CD4-positive, CD25-positive, alpha-beta regulatory T cell (primary cell): ENCODE results near the gene CDK9. TPM values are rescaled to one million over a fixed set of nuclear protein-coding genes. Genes with fewer than 3 reads are reported as not detected.
A peak's percentile ranks its signal among the peaks of the same experiment; 100 is the strongest.

Source experiments
- ATAC-seq, 2 donors: fragments of 150-1000 bp; cut with Tn5 transposase; one replicate each; pipeline ENCODE4 v1.10.0; 2021; ENCODE audit warnings: low read depth in 2 of 2, moderate number of reproducible peaks in 2 of 2, moderate library complexity in 1 of 2
- DNase-seq, 3 donors: peaks; one replicate each; pipeline versions ENCODE4 v3.0.0 to v3.0.0-alpha.2; 2012 to 2022; ENCODE audit warnings: mixed read lengths in 1 of 3
- H3K27ac ChIP-seq: one replicate; pipeline ENCODE4 v1.7.0; 2013; ENCODE audit warnings: mild to moderate bottlenecking, low read length; ENCODE audit not compliant: insufficient read depth, poor library complexity, severe bottlenecking
- H3K27me3 ChIP-seq: one replicate; pipeline ENCODE4 v1.7.0; 2013; ENCODE audit warnings: low read length; ENCODE audit not compliant: control insufficient read depth, insufficient read depth
- H3K36me3 ChIP-seq: one replicate; pipeline ENCODE4 v1.7.0; 2013; ENCODE audit warnings: mild to moderate bottlenecking, low read length, moderate library complexity; ENCODE audit not compliant: control insufficient read depth, insufficient read depth
- H3K4me1 ChIP-seq: 2 replicates; pipeline ENCODE4 v1.7.0; 2013; ENCODE audit warnings: mild to moderate bottlenecking, low read length; ENCODE audit not compliant: insufficient read depth, control insufficient read depth, poor library complexity, severe bottlenecking
- H3K4me3 ChIP-seq: one replicate; pipeline ENCODE4 v1.7.0; 2013; ENCODE audit warnings: low read depth, mild to moderate bottlenecking, low read length, moderate library complexity
- H3K9me3 ChIP-seq, 2 experiments: 1 replicate in 1 of 2; 2 replicates in 1 of 2; pipeline ENCODE4 v1.7.0; 2013; ENCODE audit warnings: low read length in 2 of 2, mild to moderate bottlenecking in 1 of 2, moderate library complexity in 1 of 2; ENCODE audit not compliant: control insufficient read depth in 2 of 2
- H3K27ac Mint-ChIP-seq, 3 donors: one replicate each; pipeline ENCODE4 v1.8.0; 2020 to 2022; ENCODE audit warnings: mild to moderate bottlenecking in 3 of 3, mixed read lengths in 3 of 3, moderate library complexity in 2 of 3
- H3K27me3 Mint-ChIP-seq: one replicate; pipeline ENCODE4 v1.8.0; 2022; ENCODE audit warnings: mild to moderate bottlenecking, mixed read lengths
- H3K36me3 Mint-ChIP-seq: one replicate; pipeline ENCODE4 v1.8.0; 2020; ENCODE audit warnings: mixed read lengths
- H3K4me1 Mint-ChIP-seq, 4 donors: one replicate each; pipeline ENCODE4 v1.8.0; 2020 to 2022; ENCODE audit warnings: mixed read lengths in 4 of 4, mild to moderate bottlenecking in 1 of 4
- H3K4me3 Mint-ChIP-seq, 4 donors: one replicate each; pipeline ENCODE4 v1.8.0; 2020 to 2022; ENCODE audit warnings: mild to moderate bottlenecking in 4 of 4, mixed read lengths in 4 of 4, moderate library complexity in 3 of 4
- H3K9me3 Mint-ChIP-seq, 7 donors: one replicate each; pipeline ENCODE4 v1.8.0; 2020 to 2022; ENCODE audit warnings: mixed read lengths in 7 of 7, mild to moderate bottlenecking in 3 of 7, moderate library complexity in 2 of 7
- polyA plus RNA-seq, 4 donors: library from polyadenylated mRNA; unstranded; fragments of 300-500 nt; fragmentation: Illumina TruSeq; gene quantifications; one replicate each; pipeline ENCODE4 v1.2.3, GENCODE V29; 2021
- total RNA-seq: library from RNA; stranded (reverse); gene quantifications from one replicate; pipeline ENCODE4 v1.2.3, GENCODE V29; 2022

CDK9 gene
- total and polyA plus RNA-seq, 5 donors from 2014 or later = 43.3 to 89.3 (median 55.5) TPM

DNA sequence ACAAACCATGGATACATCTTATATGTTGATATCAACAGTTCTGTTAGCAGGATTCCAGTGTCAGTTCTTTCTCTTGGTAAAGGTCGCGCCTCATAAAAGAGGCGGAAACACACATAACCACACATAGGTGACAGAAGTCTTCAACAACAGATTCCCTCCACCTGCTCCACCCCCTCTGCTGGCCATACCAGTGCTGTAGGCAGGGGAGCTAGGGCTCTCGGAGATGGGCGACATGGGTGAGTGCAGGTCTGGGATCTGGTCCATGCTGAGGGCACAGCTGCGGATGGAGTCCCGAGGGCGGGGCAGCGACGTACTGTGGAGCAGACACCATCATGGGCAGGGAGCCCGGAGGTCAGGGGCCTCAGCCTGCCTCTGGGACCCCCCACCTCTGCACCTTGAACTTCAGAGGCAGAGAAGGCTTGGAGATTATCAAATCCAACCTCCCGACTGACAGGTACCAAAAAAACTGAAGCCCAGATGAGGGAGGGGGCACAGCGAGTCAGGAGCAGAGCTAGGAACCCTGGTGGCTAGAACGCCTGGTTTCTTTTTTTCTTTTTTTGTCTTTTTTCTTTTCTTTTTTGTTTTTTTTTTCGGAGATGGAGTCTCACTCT is 38.8 kb upstream of the CDK9 start:
- DNase-seq (peak in 1 of 3 donors; percentile 36), ATAC-seq (peak in 1 of 2 donors; percentile 67)
- Mint-ChIP-seq H3K27ac (peak overlapping the region; percentile 55 to 69 (median 56)), H3K4me1 (peaks cover 0 to 13% (median 5%) of the 10 kb centered on the region in 4 donors), H3K4me3 (no peak overlapping the region), H3K9me3 (no peaks in the 10 kb centered on the region), H3K27me3 (no peaks in the 10 kb centered on the region), H3K36me3 (peaks cover 20% of the 10 kb centered on the region)
- H3K4me3 ChIP-seq = no peak overlapping the region
- no peaks in the 10 kb centered on the region for H3K9me3 ChIP-seq
- peaks cover 84% of the 10 kb centered on the region for H3K36me3 ChIP-seq
- no peaks in the 10 kb centered on the region for H3K27me3 ChIP-seq
- no peak overlapping the region for H3K27ac ChIP-seq
- no peaks in the 10 kb centered on the region for H3K4me1 ChIP-seq

DNA sequence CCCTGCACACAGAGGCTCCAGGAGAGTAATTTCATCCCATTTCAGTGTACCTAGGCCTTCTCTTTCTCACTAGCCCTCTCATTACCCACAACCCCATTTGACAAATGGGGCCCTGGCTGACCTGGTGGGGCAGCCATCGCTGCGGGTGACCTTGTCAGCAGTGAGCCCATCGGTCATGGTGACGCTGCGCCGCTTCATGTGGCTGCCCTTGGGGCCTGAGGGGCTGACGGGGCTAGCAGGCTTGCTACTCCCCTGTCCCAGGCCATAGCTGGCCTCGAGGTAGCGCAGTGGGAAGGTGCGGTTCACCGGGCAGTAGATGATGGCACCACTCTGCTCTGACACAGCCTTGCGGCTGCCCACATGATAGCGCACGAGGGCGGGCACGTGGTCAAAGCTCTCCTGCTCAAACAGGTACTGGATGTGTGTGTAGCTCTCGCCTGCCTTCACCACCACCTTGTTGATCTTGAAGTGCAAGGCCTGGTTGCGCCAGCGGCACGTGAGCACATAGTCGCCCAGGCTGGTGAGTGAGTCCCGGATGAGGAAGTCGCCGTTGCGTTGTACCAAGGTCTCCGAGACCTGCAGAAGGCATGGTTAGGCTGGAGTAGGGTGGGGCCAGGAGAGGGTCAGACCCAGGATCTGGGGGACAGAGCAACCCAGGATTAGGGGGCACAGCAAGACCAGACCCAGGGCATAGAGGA is 36.6 kb upstream of the CDK9 start:
- H3K4me3 ChIP-seq = no peak overlapping the region
- H3K27me3 ChIP-seq = no peaks in the 10 kb centered on the region
- no peaks in the 10 kb centered on the region for H3K4me1 ChIP-seq
- H3K36me3 ChIP-seq = peaks cover 89% of the 10 kb centered on the region
- Mint-ChIP-seq H3K27ac (no peak overlapping the region), H3K9me3 (no peaks in the 10 kb centered on the region), H3K4me1 (peaks cover 5 to 20% (median 9%) of the 10 kb centered on the region in 4 donors), H3K4me3 (no peak overlapping the region), H3K27me3 (no peaks in the 10 kb centered on the region), H3K36me3 (peaks cover 16% of the 10 kb centered on the region)
- H3K27ac ChIP-seq = no peak overlapping the region
- DNase-seq (no peak), ATAC-seq (no peak)
- H3K9me3 ChIP-seq = no peaks in the 10 kb centered on the region

DNA sequence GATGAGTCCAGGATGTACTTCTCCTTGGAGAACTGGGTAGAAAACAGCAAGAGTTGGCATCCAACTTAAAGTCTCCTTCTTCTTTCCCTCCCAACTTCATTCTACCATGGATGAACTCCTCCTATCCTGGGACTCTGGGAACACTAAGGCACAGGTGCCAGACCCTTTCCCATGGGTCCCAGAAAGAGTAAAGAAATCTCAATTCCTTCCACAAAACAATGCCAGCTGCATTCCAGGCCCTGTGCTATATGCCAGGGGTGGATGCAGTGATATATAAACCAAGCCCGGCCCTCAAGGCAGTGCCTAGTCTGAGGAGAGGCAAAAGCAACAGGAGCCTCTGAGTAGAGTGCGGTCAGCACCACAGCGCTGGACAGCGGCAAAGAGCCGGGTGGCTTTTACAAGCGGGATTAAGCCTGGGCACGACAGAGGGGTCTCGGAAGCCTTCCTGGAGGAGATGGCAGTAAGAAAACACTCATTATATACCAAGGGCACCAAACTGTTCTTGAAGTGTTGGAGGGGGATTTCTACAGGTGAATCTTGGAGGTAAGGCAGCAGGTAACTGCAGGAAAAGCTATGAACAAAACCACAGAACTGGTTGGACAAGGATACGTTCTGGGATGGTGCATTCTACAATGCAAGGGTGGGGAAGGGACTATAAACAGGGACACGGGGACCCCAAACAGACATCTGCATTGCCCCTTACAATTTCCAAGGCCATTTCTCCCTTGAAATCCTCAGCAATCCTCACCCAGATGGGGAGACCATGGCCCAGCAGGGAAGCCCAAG is 34.4 kb upstream of the CDK9 start:
- Histone ChIP-seq H3K9me3 (no peaks in the 10 kb centered on the region), H3K36me3 (peaks cover 77% of the 10 kb centered on the region), H3K27ac (no peak overlapping the region), H3K4me1 (no peaks in the 10 kb centered on the region), H3K4me3 (no peak overlapping the region), H3K27me3 (no peaks in the 10 kb centered on the region)
- H3K4me1 Mint-ChIP-seq = peaks cover 5 to 23% (median 9%) of the 10 kb centered on the region in 4 donors
- no peak for ATAC-seq
- DNase-seq = no peak
- H3K4me3 Mint-ChIP-seq = no peak overlapping the region
- no peaks in the 10 kb centered on the region for H3K9me3 Mint-ChIP-seq
- no peaks in the 10 kb centered on the region for H3K27me3 Mint-ChIP-seq
- no peak overlapping the region for H3K27ac Mint-ChIP-seq
- H3K36me3 Mint-ChIP-seq = peaks cover 16% of the 10 kb centered on the region

DNA sequence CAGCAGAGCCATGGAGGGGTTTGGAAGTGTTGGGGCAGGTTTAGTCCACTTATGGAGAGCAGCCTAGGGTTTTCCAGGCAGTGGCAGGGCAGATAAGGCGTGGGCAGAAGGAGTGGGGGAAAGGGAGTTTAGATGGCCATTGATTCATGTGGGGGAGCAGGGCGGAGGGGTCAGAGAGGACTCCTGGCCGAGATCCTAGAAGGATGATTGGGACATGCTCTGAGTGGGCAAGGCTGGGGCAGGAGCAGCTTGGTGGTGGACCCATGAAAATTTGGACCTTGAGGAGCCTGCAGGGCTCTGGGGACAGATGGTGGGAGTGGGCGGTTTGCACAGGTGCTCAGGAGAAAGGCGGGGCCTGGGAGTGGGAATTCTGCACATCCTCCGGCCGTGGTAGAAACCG is 32.7 kb upstream of the CDK9 start:
- H3K27ac Mint-ChIP-seq = peak overlapping the region; percentile 59 to 65 (median 60)
- ATAC-seq (no peak), DNase-seq (no peak)
- Histone ChIP-seq H3K9me3 (no peaks in the 10 kb centered on the region), H3K36me3 (peaks cover 66% of the 10 kb centered on the region), H3K4me3 (no peak overlapping the region), H3K4me1 (no peaks in the 10 kb centered on the region), H3K27ac (peak overlapping the region; percentile 33), H3K27me3 (no peaks in the 10 kb centered on the region)
- peaks cover 16% of the 10 kb centered on the region for H3K36me3 Mint-ChIP-seq
- H3K4me3 Mint-ChIP-seq = no peak overlapping the region
- no peaks in the 10 kb centered on the region for H3K9me3 Mint-ChIP-seq
- H3K4me1 Mint-ChIP-seq = peaks cover 5 to 19% (median 8%) of the 10 kb centered on the region in 4 donors
- no peaks in the 10 kb centered on the region for H3K27me3 Mint-ChIP-seq

DNA sequence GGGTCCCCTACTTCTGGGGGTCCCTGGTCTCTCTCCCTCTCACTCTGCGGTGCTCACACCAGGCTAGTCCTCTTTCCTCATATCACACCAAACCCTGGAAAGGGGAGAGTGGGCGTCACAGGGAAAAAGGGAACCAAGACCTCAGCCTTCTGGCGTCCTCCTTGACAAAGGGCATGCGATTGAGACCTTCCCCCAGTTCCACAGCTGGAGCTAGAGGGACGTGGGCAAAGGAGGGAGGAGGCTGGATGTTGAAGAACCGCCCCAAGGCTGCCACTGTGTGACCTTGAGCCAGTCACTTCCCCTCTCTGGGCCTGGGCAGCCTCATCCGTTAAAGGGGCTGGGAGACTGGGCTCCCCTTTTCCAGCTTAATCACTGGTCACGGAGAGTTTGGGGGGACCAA is 32.2 kb upstream of the CDK9 start:
- no peak overlapping the region for H3K4me3 ChIP-seq
- DNase-seq (no peak), ATAC-seq (no peak)
- Mint-ChIP-seq H3K9me3 (no peaks in the 10 kb centered on the region), H3K27me3 (no peaks in the 10 kb centered on the region), H3K4me3 (no peak overlapping the region), H3K36me3 (peaks cover 19% of the 10 kb centered on the region), H3K4me1 (peaks cover 5 to 20% (median 9%) of the 10 kb centered on the region in 4 donors), H3K27ac (no peak overlapping the region)
- H3K27ac ChIP-seq = no peak overlapping the region
- peaks cover 65% of the 10 kb centered on the region for H3K36me3 ChIP-seq
- no peaks in the 10 kb centered on the region for H3K4me1 ChIP-seq
- no peaks in the 10 kb centered on the region for H3K9me3 ChIP-seq
- no peaks in the 10 kb centered on the region for H3K27me3 ChIP-seq

DNA sequence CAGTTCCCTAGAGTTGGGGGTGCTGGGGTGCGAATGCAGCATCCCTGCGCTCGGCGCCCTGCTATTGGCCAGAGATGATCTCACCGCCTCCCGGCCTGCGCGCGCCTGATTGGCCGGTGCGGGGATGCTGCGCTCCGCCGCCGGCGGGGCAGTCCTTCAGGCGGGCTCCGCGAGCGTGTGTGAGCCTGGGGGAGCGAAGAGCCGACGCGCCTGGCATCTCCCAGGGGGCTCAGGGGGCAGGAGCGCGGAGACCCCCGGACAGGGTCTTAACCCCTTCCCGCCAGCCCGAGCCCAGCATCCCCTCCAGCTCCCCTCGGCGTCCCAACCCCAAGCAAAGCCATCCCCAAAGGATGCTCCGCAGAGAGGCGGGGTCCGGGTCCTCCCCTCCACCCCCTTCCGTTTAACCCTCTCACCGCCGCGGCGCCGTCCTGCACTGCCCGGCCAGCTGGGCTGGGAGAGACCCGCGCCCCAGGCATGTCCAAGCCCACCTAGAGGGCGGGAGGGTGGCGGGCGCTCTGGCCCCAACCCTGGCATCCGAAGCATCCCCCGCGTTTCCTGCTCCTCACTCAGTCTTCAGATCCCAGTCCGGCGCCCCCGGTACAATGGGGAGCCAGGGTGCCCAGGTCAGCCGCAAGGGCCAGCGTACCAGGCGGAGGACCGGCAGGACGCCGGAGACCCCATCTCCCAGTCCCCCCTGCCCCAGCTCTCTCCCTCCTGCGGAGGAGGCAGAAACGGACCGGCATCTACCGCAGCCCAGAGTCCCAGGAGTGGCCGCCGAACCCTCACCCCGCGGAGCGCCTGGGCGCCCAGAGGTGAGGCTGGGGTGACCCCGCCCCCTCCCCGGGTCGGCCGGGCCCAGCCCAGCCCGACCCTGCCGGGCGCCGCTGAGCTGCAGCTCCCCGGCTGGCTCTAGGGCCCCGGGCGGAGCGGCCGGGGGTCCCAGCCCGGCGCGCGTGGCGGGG is 31.5 kb upstream of the CDK9 start:
- peaks cover 21% of the 10 kb centered on the region for H3K36me3 Mint-ChIP-seq
- peaks cover 58% of the 10 kb centered on the region for H3K36me3 ChIP-seq
- no peaks in the 10 kb centered on the region for H3K27me3 Mint-ChIP-seq
- no peak overlapping the region for H3K27ac ChIP-seq
- H3K27ac Mint-ChIP-seq = no peak overlapping the region
- H3K27me3 ChIP-seq = no peaks in the 10 kb centered on the region
- H3K9me3 ChIP-seq = no peaks in the 10 kb centered on the region
- no peak overlapping the region for H3K4me3 ChIP-seq
- H3K4me3 Mint-ChIP-seq = no peak overlapping the region
- no peaks in the 10 kb centered on the region for H3K9me3 Mint-ChIP-seq
- no peak for DNase-seq
- peaks cover 5 to 24% (median 9%) of the 10 kb centered on the region in 4 donors for H3K4me1 Mint-ChIP-seq
- no peak for ATAC-seq
- no peaks in the 10 kb centered on the region for H3K4me1 ChIP-seq
